ENCODE results near the gene ECE2.

GRCh38 chr3:184327171-184327570 lies 51.3 kb downstream of the ECE2 start:
- TF ChIP-seq CTCF (conservative IDR thresholded peaks at IDR 0.05; ENCODE audit: low read depth, low read length) (no peak), EZH2 (IDR thresholded peaks at IDR 0.05; ENCODE audit: borderline replicate concordance, low read depth, low read length, poor library complexity, severe bottlenecking) (no peak)

Data from A673 (cell line).